Islet of Langerhans (tissue), 1 donor: ENCODE measurements around the gene ELL2.
"Not testable (repeated sequence)": the region's sequence is repeated elsewhere in the genome, so short reads cannot be mapped to it uniquely, and the experiment has no call there.

Source experiments
- FAIRE-seq: peaks from one replicate; lab custom pipeline; 2011; peaks lifted over from hg19 to GRCh38; lab: Jason Lieb, UNC

ELL2 gene

DNA sequence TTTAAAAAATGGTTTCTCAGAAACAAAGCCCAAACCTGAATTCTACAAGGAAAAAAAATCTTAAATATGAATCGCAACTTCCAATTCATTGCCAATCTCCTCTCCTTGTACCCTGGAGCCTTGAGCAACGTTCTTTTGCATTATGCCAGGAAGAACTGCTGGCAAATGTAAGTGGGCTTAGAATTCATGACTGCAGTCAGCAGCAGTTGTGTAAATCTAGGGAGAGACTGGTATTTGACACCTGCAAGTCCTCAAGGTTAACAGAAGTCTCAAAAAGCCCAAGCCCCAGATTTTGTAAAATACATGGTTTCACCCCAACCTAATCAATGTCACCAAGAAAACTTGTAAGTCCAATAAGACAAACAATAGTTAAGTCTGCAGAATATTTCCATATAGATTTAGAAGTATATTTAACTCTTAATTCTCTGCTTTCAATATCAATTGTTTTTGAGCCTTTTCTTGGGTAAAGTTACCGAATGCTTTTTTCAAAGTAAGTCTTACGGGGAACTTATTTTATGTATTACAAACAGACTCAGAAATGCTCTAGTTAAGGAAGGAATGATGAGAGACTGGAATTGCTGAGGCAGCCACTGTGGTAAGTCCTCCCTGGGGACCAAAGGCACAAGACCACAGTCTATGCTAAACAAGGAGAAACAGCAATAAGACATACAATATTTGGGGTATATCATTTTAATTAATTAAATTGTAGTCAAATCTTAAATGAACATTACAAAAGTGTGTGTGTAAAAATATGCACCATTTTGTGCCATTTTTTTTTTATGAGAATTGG lies 31.3 kb downstream of the ELL2 start:
- FAIRE-seq, result no peak

DNA sequence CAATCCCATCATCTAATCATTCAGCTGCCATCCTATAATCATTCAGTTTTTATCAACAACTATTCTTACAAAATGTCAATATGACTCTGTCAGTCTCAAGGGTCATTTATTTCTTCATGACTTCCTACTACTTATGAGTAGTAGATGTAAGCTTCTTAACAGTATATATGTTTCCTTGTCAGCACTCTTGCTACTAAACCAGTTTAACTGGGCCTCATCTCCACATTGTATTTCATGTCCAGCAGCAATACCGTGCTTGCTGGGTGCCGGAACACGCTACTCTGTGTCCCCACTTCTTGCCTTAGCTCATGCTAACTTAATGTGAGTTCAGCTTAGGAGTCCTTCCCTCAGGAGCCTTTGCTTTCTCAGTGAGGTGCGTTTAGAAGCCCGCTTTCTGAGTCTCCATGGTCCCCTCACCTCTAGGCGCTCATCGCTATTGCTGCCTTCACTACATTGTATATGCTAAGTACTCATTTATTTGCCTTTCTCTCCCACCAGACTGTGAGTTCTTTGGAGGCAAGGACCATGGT lies 32.9 kb downstream of the ELL2 start:
- FAIRE-seq, result no peak

DNA sequence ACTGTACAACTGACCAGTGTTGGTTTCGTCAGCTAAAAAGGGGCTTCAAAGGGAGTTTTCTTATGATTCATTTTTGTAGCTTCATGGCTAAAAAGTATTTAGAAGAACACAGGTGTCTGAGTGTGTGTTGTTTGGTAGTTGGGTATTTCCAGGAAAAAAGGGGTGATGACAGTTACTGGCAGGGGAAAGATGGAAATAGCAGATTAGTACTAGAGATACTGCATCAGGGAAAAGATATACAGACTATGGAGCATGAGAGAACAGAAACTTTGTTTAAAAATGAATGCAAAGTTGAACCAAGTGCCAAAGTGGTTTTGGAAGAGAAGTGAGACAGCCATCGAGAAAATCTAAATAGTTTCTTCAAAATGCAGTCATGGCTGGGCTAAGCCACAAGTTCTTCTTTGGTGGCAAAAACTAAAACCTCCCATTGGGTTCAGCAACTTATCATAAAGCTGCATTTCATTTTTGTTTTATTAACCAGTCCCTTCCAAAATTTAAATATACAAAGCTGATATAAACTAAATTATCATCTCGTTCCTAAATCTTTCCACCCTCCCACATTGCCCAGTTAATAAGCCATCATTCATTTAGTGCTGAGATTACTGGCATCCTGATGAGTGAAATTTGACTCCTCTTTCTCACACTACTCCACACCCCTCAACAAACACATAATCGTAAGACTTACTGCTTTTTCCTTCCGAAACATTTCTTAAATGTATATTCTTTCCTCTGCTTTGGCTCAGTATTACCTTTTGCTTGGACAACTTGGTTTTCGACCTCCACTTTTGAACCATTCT lies 33.5 kb downstream of the ELL2 start:
- no peak for FAIRE-seq

DNA sequence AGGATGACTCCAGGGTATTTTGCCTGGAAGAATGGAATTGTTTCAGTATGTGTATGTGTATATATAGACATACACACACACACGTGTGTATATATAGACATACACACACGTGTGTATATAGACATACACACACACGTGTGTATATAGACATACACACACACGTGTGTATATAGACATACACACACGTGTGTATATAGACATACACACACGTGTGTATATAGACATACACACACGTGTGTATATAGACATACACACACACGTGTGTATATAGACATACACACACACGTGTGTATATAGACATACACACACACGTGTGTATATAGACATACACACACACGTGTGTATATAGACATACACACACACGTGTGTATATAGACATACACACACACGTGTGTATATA lies 34.4 kb downstream of the ELL2 start:
- not testable (repeated sequence) for FAIRE-seq

DNA sequence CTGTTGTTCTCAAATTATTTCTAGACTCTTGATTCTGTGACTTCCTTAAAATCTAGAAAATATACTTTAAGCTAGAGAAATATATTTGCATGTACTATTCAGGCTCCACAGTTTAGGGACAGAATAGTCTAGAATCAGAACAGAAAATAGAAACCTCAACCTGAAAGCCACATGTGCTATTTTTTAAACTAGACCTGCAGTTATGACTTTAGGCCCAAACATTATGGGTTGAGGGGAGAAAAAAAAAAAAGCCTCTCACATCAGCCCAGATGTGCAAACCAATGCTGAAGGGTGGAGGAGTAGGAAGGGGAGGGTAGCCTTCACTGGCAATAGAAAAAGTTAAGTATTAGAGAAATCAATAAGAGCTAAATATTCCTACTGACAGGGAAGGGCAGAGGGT lies 35.7 kb downstream of the ELL2 start:
- no peak for FAIRE-seq

DNA sequence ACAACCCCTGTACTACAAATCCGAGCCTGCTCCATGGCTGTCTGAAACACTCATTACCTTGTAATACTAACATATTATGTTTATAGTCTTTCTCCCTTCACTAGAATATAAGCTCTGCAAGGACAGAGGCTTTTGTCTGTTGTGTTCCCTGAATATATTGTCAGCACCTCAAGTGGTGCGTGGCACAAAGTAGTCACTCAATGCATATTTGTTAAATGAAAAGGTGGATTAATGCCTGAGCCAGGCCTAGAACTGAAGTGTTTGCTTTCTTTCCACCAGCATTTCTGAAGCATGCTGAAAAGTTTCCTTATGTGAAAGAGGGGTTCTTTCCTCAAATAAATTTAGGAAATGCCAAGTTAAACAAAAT lies 36.3 kb downstream of the ELL2 start:
- FAIRE-seq, result no peak

DNA sequence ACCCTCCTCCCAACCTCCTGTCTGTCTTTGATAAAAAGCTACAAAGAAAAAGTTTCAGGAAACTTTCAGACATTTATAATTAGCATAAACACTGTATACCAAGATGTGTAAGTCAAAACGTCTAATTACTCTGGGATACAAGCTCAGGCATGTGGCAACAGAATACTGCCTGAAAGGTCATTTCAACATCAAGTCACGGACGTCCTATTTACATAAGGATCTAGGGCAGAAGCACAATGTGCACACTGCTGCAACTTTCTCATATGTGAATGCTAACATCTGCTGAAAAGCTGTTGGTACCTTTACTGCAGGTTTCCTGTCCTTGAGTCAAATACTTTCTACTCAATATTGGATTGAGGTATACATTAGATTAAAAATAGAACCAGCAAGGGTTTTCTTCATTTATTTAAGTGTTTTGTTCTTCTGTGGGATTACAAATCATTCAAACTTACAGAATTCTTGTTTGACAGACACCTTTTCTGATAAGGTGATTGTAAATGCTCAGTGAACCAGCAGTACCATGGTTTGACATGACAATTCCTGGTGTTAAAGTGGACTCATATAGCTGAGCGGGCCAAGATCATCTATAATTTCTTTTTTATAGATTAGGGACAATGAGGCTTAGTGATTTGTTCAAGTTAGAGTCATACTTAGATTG lies 36.8 kb downstream of the ELL2 start:
- peak; percentile 53 for FAIRE-seq

DNA sequence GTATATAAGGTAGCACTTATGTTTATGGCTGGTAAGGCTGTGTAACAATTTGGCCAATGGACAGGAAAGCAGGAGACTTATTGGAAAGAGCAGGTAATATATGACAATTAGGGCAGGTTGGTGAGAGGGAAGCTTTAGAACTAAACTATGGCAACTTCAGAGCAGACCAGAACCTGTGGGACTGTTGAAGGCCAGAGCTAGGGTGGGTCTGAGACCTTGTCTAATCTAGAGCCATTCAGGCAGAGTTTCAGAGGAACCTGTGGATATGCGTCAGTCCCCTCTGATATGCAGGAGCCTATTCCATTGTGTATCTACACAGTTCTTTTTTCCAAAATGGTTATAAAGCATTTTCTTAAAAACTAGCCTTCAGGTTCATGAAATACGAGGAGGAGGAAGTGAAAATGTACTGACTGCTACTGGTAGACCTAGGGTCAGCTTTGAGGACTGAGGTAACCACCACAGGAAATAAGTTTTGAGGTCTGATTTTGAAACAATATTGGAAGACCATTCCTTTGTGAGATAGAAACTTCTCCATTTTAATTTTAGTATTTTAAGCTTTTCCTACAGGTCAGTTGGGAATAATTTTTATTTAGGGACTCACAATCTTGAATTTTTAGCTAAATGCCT lies 37.6 kb downstream of the ELL2 start:
- FAIRE-seq, result peak; percentile 53

DNA sequence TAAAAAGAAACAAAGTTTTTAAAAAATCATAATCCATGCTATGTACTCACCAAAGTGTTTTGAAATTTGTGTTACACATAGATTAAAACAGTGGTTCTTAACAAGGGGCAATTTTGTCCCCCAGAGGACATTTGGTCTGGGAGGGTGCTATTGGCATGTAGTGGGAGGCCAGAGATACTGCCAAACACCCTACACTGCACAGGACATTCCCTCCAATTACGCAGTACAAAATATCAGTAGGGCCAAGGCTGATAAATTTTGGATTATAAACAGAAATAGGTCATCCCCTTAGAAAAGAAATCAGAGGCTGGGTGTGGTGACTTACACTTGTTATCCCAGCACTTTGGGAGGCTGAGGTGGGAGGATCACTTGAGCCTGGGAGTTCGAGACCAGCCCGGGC lies 38.9 kb downstream of the ELL2 start:
- no peak for FAIRE-seq

DNA sequence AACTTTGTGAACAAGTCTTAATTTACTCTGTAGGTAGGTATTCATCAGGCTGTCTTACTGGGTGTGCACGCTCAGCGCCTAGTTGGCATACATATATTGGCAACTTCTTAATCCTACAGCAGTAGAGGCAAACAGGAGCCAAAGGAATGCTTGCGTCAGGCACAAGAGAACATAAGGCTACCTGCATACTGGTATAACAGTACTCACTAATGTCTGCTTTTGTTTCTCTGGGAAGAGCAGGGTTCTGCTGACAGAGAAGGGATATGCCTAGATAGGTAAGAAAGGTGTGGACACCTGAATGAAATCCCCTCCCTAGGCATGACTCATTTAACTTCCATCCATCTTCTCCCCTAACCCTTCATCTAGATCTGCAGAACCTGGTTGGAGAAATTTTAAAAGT lies 40.1 kb downstream of the ELL2 start:
- FAIRE-seq, result no peak

DNA sequence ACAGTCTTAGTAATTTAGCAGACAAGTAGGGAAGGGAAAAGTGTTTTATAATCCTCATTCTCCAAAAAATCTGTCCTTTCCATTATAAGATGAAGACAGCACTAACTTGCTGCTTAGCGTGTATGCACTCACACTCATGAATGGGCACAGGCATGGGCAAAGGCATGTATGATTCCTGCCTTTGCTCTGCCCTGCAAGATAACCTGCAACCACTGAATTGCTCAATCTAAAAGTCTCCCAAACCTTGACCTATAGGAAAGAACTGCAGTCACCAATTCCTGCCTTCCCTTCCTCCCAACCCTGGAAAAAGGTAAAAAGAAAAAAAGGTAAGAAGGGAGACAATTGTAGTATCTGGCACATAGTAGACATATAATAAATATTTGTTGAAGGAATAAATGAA lies 40.8 kb downstream of the ELL2 start:
- no peak for FAIRE-seq

DNA sequence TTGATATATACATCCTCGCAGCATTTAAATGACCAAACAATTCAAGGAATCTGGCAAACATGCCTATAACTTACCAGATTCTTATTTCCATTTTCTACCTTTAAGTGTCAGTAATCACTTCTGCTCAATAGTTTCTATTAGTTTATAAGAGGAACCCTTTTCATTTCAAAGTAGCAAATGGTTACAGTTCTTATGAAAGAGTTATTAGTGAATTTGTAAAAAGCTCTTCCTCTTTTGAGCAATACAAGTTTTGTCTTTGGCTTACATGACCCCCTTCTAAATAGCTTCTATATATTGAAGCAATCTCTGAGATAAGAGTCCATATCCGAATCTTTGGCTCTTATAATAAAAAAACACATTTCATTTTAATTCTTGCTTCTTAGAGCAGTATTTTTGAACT lies 42.0 kb downstream of the ELL2 start:
- FAIRE-seq, result no peak

DNA sequence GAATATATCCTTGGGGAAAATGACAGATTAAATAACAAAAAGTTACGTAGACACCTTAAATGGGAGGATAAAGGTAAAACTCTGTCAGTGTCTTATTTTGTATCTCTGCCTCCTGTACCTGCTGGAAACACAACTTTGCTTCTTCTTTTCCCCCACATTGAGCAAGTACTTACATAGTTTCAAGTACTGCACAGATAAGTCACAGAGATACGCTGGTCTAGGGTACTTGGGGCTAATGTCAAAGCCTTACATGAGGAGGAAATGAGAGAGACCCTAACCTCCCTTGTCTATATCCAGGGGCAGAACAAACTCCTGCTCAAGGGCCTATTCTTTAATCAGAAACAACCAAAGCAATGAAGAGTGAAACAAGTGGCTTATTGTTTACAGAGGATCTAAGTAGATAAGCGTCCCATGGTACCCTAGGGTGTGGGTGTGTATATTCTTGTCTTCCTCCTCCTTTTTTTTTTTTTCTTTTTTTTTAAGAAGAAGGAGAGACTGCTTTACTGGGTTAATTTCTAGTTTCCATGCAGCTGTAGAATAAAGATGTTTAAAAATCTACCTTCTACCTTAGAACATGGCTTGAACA lies 43.1 kb downstream of the ELL2 start:
- FAIRE-seq, result no peak

DNA sequence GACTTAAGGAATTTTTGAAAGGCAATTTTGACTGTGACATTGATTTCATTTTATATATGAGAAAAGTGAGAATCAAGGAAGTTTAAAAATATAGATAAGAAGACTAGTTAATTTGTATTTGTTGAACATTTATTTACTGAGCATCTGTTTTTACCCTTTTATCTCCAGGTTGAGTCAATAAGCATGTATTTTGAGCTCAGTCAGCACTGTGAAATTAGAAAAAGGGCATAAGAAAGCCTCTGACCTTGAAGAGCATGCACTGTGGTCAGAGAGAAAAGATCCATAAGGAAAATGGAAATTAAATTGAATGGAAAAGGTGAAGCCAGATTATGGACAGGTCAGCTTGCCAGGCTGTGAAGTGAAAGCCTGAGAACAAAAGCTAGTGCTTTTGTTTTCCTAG lies 44.4 kb downstream of the ELL2 start:
- no peak for FAIRE-seq

DNA sequence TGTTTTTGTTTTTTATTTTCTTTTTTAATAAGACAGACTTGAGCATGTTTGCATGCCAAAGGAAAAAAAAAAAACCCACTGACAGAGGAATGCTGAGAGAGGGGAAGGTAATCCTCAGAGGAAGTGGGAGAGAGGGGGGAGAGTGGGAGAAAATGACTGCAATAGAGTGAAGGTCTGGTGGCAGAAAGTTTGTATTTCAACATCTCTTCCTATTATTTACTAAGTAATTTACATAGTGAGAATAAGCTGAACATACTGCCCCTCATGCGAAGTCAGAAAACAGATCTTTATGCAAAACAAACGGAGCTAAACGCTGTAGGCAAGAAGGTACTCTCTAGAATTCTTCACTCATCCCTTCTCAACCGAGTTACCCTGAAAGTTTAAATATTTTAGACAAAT lies 45.0 kb downstream of the ELL2 start:
- FAIRE-seq, result no peak

DNA sequence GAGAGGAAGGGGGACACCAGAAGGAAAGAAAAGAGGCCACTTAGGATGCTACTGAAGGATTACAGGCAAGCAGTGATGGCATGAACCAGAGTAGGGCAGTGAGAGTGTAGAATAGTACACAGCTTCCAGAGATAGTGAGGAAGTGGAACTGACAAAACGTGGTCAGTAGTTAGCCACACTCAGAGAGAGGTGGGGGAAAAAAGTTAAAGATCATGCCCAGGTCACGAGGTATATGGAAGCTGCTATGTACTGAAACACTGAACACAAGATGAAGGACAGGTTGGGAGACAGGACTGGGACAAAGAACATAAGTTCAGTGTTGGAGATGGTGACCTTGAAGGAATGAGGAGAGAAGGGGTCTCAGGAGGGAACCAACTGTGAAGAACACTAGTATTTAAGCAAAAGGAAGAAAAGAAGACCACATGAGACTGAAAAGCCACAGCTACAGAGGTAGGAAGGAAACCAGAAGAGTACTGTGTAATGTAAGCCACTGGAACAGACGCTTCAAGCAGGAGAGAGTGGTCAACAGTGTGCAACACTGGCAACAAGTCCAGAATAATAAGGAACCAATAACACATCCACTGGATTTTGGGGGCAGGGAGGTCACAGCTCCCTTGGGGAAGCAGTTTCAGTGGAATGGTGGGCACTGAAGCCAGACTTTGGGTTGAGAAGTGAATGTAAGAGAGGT lies 45.5 kb downstream of the ELL2 start:
- no peak for FAIRE-seq

DNA sequence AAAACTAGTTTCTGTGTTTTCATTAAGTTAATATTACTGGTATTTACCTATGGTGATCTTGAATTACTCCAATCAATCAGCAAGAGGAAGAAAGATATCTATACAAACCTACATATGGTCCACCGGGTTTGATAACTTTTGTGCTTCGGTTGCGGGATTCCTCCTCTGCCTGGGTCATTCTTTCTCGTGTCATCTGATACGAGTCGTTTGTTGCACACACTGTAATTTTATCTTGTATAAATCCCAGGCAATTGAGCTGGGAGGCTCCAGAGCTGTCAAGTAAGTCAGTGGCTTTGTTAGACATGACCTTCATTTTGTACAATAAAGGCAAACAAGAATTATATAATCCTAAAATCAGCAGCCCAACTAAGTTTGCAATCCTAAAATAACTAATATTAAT lies 48.0 kb downstream of the ELL2 start:
- no peak for FAIRE-seq

DNA sequence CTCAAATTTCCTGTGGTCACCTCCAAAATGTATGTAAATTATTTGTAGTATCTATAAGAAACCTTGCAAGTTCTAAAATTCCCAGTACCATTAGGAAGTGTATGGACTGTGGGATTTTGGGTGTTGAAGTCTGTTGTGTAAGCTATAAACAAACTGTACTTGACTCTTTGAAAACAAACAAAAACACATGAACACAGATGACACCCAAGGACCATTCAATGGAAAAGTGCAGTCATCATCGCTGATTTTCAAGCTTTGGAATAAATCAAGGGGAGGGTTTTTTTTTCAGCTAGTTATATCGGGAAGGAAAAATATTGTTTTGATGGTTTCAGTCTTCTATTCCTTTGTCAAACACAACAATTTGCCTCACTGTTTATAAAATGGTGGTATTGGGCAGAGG lies 49.6 kb downstream of the ELL2 start:
- FAIRE-seq, result no peak

DNA sequence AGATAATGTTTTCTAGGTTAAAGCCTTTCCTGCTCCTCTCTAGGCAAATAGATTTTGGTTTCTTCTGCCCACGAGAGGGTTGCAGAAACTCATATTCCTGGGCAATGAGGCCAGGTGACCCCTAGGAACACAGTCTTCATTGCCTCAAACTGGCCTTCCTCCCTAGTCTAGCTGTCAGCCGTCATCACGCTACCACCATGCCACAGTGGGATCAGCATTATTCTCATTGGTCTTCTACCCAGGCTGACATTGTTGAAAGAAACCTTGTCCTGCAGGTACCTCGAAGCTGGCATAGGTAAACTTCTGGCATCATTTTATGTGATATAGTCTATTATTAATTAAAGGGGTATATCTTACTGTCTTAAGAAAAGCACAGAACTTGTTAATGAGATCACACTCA lies 51.1 kb downstream of the ELL2 start:
- no peak for FAIRE-seq

DNA sequence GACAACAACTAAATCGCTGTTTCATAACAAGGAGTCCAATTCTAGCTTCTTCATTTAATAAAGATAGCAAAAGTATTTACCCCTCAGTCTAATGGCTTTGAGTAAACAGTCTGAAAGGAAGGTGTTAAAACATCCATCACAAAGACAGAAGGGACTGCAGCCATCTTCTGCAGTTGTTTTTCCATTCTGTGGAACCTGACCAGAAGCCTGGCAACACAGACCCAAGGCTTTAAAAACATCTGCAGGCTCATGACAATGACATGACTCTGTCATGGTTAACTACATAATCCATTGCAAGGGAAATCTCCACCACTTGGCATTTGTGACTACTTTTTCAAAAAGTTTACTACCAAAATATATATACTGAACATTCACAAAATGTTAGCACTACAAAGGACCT lies 51.9 kb downstream of the ELL2 start:
- no peak for FAIRE-seq

DNA sequence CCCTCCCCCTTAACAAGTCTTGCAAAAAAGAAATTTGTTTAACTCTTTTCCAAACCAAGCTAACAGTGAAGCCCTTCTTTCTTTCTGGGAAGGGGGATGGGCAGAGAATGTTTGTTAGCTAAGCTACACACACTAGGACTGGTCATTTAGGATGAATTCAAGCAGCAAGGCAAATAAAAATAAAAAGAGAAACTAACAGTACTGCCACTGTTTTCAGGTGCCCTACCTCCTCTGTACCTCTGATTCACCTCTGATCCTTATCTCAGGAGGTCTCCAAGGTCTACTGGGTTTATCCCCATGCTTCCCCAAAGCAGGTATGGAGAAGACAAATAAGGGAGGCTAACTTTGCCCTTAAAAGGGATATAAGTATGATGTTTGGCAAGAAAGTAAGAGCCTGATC lies 52.9 kb downstream of the ELL2 start:
- FAIRE-seq, result no peak
